ENCODE measurements around the gene CHRM2. TPM values are rescaled to one million over a fixed set of nuclear protein-coding genes. Genes with fewer than 3 reads are reported as not detected.
"Not testable (repeated sequence)": the region's sequence is repeated elsewhere in the genome, so short reads cannot be mapped to it uniquely, and the experiment has no call there.

The CHRM2 gene
- 1 to 10 TPM; 1.4 to 4.3 (median 2.7) TPM for polyA plus RNA-seq (ENCODE audit: insufficient read length in 4 of 4)

- no peak for DNase-seq (ENCODE audit: low read depth in 4 of 4, low spot score in 3 of 4)
Observed at GRCh38 chr7:136868496-136869000, at the start of gene CHRM2. CHRM2 (plus strand) TSS chr7:136868652; CDS start chr7:137014866, 146,214 bp downstream.

DNA sequence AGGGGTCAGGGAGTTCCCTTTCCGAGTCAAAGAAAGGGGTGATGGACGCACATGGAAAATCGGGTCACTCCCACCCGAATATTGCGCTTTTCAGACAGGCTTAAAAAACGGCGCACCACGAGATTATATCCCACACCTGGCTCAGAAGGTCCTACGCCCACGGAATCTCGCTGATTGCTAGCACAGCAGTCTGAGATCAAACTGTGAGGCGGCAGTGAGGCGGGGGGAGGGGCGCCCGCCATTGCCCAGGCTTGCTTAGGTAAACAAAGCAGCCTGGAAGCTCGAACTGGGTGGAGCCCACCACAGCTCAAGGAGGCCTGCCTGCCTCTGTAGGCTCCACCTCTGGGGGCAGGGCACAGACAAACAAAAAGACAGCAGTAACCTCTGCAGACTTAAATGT, 37.1 kb upstream of the CHRM2 start:
- DNase-seq (ENCODE audit: low read depth in 4 of 4, low spot score in 3 of 4), result not testable (repeated sequence)

DNA sequence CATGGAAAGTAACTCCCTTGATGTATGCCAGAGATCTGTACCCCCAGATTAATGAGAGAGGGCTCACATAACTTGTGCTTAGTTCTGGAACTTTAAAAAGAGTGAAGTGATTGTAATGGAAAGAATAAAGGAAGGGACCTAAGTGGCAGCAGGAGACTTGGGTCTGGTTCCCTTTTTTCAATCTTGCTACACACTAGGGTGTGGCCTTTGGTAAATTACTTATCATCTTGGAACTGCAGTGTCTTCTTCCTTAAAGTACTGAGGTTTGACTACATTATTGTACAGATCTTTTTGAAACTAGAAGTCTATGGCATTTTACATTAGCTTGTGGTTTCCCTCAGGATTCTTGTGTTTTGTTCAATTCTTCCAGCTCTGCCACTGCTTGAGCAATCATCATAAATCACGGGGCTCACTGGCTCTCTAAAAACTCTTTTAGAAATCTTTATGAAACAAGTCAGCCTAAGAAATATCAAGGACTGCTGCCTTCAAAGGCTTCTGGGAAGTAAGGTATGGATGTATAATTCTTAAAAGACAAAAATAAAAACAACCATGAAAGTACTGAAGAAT, 22.5 kb upstream of the CHRM2 start:
- DNase-seq (ENCODE audit: low read depth in 4 of 4, low spot score in 3 of 4), result no peak

GRCh38 chr7:136847858-136848257, 20.6 kb upstream of the CHRM2 start:
- DNase-seq (ENCODE audit: low read depth in 4 of 4, low spot score in 3 of 4), result no peak

- DNase-seq (ENCODE audit: low read depth in 4 of 4, low spot score in 3 of 4), result no peak
Observed at GRCh38 chr7:136853654-136854053, 14.8 kb upstream of the CHRM2 start.

DNA sequence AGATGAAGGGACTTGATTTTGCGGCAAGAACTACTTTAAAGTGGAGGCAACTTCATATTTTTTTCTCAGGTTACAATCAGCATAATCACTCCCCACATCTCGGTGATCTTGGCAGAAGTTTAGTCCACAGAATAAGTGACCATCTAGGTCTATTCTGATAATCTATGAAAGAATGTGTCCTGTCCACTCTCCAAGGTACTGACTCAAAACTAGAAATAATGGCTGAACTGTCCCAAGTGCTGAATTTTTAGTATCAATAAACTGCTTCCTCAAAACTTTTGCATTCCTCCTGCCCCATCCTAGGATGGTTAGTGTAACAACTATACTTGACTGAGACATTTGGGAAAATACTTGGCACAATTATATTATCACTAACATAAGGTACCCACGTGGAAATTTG, 10.9 kb upstream of the CHRM2 start:
- no peak for DNase-seq (ENCODE audit: low read depth in 4 of 4, low spot score in 3 of 4)

GRCh38 chr7:136859803-136860202, 8.6 kb upstream of the CHRM2 start:
- DNase-seq (ENCODE audit: low read depth in 4 of 4, low spot score in 3 of 4), result no peak

DNA sequence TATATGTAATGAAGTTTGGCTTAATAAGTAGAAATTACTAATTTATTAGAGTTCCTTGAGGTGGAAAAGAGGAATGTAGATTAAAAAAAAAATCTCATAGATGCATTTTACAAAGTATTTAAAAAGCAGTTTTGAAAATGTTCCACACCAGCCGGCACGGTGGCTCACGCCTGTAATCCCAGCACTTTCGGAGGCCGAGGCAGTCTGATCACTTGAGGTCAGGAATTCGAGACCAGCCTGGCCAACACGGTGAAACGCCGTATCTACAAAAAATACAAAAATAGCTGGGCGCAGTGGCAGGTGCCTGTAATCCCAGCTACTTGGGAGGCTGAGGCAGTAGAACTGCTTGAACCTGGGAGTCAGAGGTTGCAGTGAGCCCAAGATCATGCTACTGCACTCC, 3.2 kb upstream of the CHRM2 start:
- no peak for DNase-seq (ENCODE audit: low read depth in 4 of 4, low spot score in 3 of 4)

GRCh38 chr7:136865777-136866176, 2.7 kb upstream of the CHRM2 start:
- DNase-seq (ENCODE audit: low read depth in 4 of 4, low spot score in 3 of 4), result no peak

DNA sequence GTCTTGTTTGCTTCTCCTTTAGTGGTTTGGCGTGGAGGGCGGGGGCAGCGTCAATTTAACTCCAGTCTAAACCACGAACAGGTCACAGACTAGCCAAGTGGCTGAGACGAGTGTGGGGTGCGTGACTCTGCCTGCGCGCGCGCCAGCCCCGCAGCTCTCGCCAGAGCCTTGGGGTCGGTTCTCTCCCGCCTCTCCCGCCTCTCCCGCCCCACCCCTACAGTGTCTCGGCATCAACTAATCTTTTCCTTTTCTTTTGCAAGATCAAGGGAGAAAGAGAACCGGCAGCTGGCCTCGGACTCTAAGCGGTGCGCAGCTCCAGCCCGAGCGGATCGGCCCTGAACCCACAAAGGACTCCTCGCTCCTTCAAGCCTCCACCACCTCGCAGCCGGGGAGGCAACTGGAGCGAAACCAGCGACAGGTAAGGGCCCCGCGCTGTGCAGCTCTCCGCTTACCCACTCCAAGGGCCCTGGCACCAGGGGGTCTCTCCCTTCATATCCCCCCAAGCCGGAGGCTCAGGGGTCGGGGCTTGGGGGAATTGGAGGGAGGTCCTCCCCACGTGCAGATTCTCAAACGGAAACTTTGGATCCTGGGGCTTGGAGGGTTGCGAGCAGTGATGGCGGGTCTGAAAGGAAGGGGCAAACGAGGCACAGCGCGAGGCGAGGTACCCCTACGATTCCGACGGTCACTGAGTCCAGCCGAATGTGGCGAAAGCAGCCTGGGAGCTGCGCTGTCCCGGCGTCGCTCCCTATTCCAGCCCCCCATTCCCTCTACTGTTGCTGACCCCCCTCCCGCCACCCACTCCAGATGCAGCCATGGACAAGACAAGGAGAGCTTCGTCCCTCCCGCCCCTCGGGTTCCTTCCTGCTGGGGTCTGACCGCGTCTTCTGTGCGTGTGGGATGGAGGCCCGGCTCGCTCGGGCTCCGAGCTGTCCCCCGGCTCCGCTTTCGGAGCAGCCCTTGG, 829 bp downstream of the CHRM2 start:
- no peak for DNase-seq (ENCODE audit: low read depth in 4 of 4, low spot score in 3 of 4)

- DNase-seq (ENCODE audit: low read depth in 4 of 4, low spot score in 3 of 4), result no peak
Observed at GRCh38 chr7:136869991-136870865, 1.8 kb downstream of the CHRM2 start.

DNA sequence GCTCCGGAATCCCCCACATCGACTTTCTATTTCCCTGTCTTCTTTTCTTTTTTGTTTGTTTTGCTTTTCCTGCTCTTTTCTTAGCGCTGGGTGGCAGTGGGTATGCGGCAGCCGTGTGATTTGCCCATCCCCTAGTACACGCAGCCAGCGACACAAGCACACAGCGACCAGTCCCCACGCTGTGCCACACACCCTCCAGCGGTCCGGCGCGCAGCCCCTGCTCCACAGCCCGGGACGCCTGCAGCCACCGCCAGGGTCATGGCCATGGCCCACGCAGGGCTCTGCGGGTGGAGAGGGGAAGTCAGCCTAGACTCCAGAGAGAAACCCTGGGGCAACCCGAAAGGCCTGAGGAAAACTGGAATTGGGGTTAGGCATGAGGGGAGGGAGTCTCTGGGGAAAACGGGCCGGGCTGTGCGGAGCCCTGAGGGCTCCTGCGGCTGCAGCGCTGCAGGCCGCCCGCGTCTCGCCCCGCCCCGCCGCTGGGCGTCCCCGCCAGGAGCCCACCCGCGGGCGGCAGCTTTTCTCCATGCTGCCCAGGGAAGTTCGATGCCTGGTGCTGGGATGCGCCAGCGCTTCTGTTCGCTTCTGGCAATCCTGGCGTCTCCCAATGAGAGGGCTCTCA, 2.5 kb downstream of the CHRM2 start:
- no peak for DNase-seq (ENCODE audit: low read depth in 4 of 4, low spot score in 3 of 4)

DNA sequence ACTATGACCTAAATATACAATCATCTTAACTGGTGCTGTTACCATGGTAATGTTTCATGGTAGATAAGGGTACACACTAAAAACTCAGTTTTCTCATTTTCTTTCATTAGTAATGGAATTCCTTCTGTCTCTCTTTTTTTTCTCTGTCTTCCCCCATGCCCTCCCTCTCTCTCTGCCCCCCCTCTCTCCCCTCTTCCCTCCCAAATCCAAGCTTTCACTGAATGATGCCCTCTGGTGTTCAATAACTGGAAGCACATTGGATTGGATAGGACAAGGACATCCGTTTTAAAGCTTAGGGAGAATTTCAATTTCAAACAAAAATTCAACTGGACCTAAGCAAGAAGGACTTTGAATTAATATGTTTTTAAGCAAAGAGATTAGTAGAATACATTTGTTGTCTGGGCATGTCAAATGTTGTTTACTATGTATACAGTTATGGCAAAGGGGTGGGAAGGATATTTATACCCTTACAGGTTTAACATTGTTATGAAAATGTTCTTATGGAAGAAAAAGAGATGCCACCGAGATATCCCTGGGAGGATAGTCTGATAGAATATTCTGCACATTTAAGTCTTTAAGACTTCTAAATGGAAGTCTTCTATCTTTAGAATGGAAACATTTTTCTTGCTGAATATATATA, 6.1 kb downstream of the CHRM2 start:
- DNase-seq (ENCODE audit: low read depth in 4 of 4, low spot score in 3 of 4), result no peak

GRCh38 chr7:136877509-136877908, 9.1 kb downstream of the CHRM2 start:
- no peak for DNase-seq (ENCODE audit: low read depth in 4 of 4, low spot score in 3 of 4)

DNA sequence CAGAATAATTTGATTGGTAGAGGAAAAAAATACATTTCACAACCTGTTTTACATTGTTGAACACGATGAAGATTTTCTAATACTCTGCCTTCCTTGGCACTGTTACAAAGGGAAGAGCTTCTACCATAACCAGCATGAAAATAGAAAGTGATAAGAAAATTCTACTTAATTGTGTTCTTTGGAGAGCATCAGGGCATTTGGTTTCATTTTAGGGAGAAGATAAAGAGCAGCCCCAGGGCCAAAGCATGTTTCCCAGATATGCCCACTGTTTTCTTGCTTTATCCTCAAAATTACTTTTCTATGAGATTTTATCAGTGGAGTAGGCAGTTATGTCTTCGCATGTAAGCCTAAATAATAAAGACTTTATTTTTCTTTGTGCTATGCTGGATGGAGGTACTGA, 9.5 kb downstream of the CHRM2 start:
- DNase-seq (ENCODE audit: low read depth in 4 of 4, low spot score in 3 of 4), result no peak

GRCh38 chr7:136878878-136879277, 10.4 kb downstream of the CHRM2 start:
- DNase-seq (ENCODE audit: low read depth in 4 of 4, low spot score in 3 of 4), result no peak

GRCh38 chr7:136883046-136883445, 14.6 kb downstream of the CHRM2 start:
- DNase-seq (ENCODE audit: low read depth in 4 of 4, low spot score in 3 of 4), result no peak

DNA sequence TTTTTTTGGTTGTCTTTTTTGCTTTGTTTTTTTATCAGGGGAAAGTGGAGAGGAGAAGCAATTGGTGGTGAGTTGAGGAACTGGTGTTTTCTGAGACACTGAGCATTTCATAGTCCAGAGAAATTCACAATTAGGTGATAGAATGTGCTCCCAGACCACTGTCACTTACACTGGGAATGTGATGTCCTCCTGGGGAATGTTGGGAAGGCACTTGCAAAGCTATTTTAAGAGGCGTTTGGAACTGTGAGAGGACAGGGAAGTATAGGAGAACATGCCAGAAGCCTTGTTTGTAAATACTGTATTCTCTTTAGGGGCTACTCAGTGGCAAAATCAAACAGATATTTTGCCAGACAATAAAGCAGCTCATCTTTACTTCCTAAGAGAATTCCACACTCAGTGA, 16.0 kb downstream of the CHRM2 start:
- DNase-seq (ENCODE audit: low read depth in 4 of 4, low spot score in 3 of 4), result no peak

DNA sequence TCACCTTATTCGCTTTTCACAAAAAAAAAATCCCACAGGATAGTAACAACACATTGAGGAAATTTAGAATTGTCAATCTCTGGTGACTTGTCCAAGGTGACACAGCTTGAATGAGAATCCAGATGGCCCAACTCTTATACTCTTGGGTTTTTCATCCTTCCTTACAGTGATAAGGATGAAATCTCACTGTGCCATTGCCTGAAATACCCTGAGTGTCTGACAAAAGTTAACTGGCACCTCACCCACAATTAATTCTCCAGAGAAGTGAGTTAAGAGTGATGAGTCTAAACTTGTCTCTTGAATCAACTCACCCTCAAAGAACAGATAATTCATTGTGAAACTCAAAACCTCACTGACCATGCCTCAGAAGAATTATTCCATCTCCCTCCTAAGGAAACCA, 18.9 kb downstream of the CHRM2 start:
- DNase-seq (ENCODE audit: low read depth in 4 of 4, low spot score in 3 of 4), result no peak

GRCh38 chr7:136890399-136890798, 21.9 kb downstream of the CHRM2 start:
- DNase-seq (ENCODE audit: low read depth in 4 of 4, low spot score in 3 of 4), result no peak

All from left renal pelvis (tissue), 4 donors.